Parathyroid adenoma (tissue), 2 donors: ENCODE results near the gene FOXO1.

ENCODE experiments used
- H2AFZ ChIP-seq: fragments of 300-600 bp; sonication (generic); one replicate; pipeline ENCODE4 v1.7.0; 2017; ENCODE audit warnings: antibody characterized with exemption, mild to moderate bottlenecking
- H3K27ac ChIP-seq: fragments of 300-600 bp; sonication (generic); one replicate; pipeline ENCODE4 v1.7.0; 2017
- H3K27me3 ChIP-seq: fragments of 300-600 bp; sonication (generic); one replicate; pipeline ENCODE4 v1.7.0; 2017; ENCODE audit warnings: low read length; ENCODE audit not compliant: control insufficient read depth, insufficient read depth
- H3K36me3 ChIP-seq: fragments of 300-600 bp; sonication (generic); one replicate; pipeline ENCODE4 v1.7.0; 2017; ENCODE audit warnings: low read length; ENCODE audit not compliant: control insufficient read depth, insufficient read depth
- H3K4me1 ChIP-seq: fragments of 300-600 bp; sonication (generic); one replicate; pipeline ENCODE4 v1.7.0; 2017; ENCODE audit warnings: control low read depth
- H3K4me2 ChIP-seq: fragments of 300-600 bp; sonication (generic); one replicate; pipeline ENCODE4 v1.7.0; 2017; ENCODE audit warnings: low read length
- H3K4me3 ChIP-seq: fragments of 300-600 bp; sonication (generic); one replicate; pipeline ENCODE4 v1.7.0; 2017; ENCODE audit warnings: low read depth, low read length
- H3K79me2 ChIP-seq: fragments of 300-600 bp; sonication (generic); one replicate; pipeline ENCODE4 v1.7.0; 2017; ENCODE audit warnings: control low read depth
- H3K9ac ChIP-seq: fragments of 300-600 bp; sonication (generic); one replicate; pipeline ENCODE4 v1.7.0; 2017; ENCODE audit warnings: mild to moderate bottlenecking
- H3K9me3 ChIP-seq: fragments of 300-600 bp; sonication (generic); one replicate; pipeline ENCODE4 v1.7.0; 2017; ENCODE audit warnings: low read length; ENCODE audit not compliant: control insufficient read depth
- CTCF ChIP-seq: fragments of 300-600 bp; sonication (generic); IDR thresholded peaks from one replicate; pipeline ENCODE4 v1.7.0; 2017; ENCODE audit warnings: antibody characterized with exemption, mild to moderate bottlenecking
- donor health status: primary hyperparathyroidism.

The FOXO1 gene

DNA sequence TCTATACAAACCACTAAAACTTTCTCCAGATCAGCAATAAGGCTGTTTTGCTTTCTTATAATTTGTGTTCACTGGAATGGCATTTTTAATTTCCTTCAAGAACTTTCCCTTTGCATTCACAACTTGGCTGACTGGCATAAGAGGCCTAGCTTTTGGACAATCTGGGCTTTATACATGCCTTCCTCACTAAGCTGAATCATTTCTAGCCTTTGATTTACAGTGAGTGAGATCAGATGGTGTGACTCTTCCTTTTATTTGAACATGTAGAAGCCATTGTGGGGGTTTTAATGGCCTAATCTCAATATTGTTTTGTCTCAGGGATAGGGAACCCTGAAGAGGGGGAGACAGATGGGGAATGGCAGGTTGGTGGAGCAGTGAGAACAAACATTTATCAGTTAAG, 82.7 kb downstream of the FOXO1 start:
- Histone ChIP-seq H3K4me2 (no peak overlapping the region), H3K27ac (no peak overlapping the region), H3K9ac (no peak overlapping the region), H3K79me2 (no peaks in the 10 kb centered on the region), H3K4me1 (no peaks in the 10 kb centered on the region), H2AFZ (no peak overlapping the region), H3K9me3 (no peaks in the 10 kb centered on the region), H3K36me3 (no peaks in the 10 kb centered on the region), H3K4me3 (no peak overlapping the region), H3K27me3 (no peaks in the 10 kb centered on the region)
- TF ChIP-seq CTCF = no peak

DNA sequence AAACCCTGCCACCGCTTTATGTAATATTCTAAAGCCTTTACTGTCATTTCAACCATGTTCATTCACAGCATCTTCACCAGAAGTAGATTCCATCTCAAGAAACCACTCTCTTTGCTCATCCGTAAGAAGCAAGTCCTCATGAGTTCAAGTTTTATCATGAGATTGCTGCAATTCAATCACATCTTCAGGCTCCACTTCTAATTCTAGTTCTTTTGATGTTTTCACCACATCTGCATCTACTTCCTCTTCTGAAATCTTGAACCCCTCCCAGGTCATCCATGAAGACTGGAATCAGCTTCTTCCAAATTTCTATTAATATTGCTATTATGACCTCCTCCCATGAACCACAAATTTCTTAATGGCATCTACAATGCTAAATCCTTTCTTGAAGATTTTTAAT, 83.9 kb downstream of the FOXO1 start:
- Histone ChIP-seq H2AFZ (no peak overlapping the region), H3K4me2 (no peak overlapping the region), H3K4me1 (no peaks in the 10 kb centered on the region), H3K9me3 (no peaks in the 10 kb centered on the region), H3K36me3 (no peaks in the 10 kb centered on the region), H3K27ac (no peak overlapping the region), H3K79me2 (no peaks in the 10 kb centered on the region), H3K27me3 (no peaks in the 10 kb centered on the region), H3K4me3 (no peak overlapping the region), H3K9ac (no peak overlapping the region)
- no peak for TF ChIP-seq CTCF

GRCh38 chr13:40581277-40581579, 85.2 kb downstream of the FOXO1 start:
- Histone ChIP-seq H2AFZ (no peak overlapping the region), H3K27me3 (no peaks in the 10 kb centered on the region), H3K4me1 (no peaks in the 10 kb centered on the region), H3K79me2 (no peaks in the 10 kb centered on the region), H3K4me3 (no peak overlapping the region), H3K9ac (no peak overlapping the region), H3K9me3 (no peaks in the 10 kb centered on the region), H3K36me3 (no peaks in the 10 kb centered on the region), H3K27ac (no peak overlapping the region), H3K4me2 (no peak overlapping the region)
- no peak for TF ChIP-seq CTCF

DNA sequence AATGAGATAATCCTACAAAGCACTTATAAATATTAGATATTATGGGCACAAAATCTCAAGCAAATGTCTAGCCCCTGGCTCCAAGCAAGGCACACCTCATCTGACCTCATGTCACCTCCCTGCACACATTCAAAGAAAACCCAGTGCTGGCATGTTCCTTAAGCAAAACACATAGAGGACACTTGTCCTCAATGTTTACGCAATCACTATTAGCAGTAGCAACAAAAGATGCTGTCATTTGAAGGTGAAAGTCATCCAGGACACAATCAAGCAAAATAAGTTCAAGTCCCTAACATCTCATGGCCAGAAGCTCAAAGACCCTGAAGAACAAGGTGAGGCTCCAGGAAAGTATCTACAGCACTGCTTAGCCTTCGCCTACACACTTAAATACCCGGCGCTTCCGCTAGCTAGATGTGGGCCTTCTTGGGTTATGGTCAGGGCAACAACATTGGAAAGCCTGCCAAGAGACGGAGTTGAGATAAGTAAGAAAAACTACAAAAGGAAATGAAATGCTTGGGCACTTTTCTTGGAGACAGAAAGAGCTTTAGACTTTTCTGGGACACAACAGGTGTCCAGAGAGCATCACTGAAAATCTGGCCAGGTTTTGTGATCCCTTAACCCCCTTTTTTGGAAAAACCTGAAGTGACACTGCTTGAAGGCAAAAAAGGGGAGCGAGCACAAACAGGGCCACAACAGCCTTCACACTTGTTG, 85.7 kb downstream of the FOXO1 start:
- Histone ChIP-seq H3K4me3 (no peak overlapping the region), H3K9me3 (no peaks in the 10 kb centered on the region), H3K36me3 (no peaks in the 10 kb centered on the region), H3K9ac (no peak overlapping the region), H2AFZ (no peak overlapping the region), H3K79me2 (peaks cover 2% of the 10 kb centered on the region), H3K27me3 (no peaks in the 10 kb centered on the region), H3K4me1 (no peaks in the 10 kb centered on the region), H3K27ac (no peak overlapping the region), H3K4me2 (peak overlapping the region; percentile 4)
- TF ChIP-seq CTCF = no peak

- H3K4me2 ChIP-seq = no peak overlapping the region
- no peak for TF ChIP-seq CTCF
- H3K4me1 ChIP-seq = no peaks in the 10 kb centered on the region
- H3K4me3 ChIP-seq = no peak overlapping the region
- no peaks in the 10 kb centered on the region for H3K36me3 ChIP-seq
- H3K79me2 ChIP-seq = peaks cover 2% of the 10 kb centered on the region
- no peak overlapping the region for H3K27ac ChIP-seq
- H3K27me3 ChIP-seq = no peaks in the 10 kb centered on the region
- H3K9me3 ChIP-seq = no peaks in the 10 kb centered on the region
- H2AFZ ChIP-seq = no peak overlapping the region
- H3K9ac ChIP-seq = no peak overlapping the region
These were observed 86.9 kb downstream of the FOXO1 start for GRCh38 chr13:40579535-40579934.
